ENCODE data around the gene GRIN1. TPM values are rescaled to one million over a fixed set of nuclear protein-coding genes. Genes with fewer than 3 reads are reported as not detected.

GRIN1 gene
- total and polyA plus RNA-seq, 2 of the 13 experiments (the other 11 are each of a cell fraction or from before 2014, with no cell fraction given): 0.13 TPM; not detected in 1

- TF ChIP-seq, protein P1, sequence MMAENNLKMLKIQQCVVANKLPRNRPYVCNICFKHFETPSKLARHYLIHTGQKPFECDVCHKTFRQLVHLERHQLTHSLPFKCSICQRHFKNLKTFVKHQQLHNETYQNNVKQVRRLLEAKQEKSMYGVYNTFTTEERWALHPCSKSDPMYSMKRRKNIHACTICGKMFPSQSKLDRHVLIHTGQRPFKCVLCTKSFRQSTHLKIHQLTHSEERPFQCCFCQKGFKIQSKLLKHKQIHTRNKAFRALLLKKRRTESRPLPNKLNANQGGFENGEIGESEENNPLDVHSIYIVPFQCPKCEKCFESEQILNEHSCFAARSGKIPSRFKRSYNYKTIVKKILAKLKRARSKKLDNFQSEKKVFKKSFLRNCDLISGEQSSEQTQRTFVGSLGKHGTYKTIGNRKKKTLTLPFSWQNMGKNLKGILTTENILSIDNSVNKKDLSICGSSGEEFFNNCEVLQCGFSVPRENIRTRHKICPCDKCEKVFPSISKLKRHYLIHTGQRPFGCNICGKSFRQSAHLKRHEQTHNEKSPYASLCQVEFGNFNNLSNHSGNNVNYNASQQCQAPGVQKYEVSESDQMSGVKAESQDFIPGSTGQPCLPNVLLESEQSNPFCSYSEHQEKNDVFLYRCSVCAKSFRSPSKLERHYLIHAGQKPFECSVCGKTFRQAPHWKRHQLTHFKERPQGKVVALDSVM (CRISPR knock-in tag; IDR thresholded peaks at IDR 0.05): no peak
- TF ChIP-seq ZBTB34 (CRISPR knock-in tag; IDR thresholded peaks at IDR 0.05) (peak; percentile 70; the same call in 1 of the 2 replicates), XBP1 (CRISPR knock-in tag; IDR thresholded peaks at IDR 0.05) (no peak), HBP1 (CRISPR knock-in tag; IDR thresholded peaks at IDR 0.05; ENCODE audit: low read depth) (peak; percentile 68; the same call in 1 of the 2 replicates), ZNF446 (CRISPR knock-in tag; IDR thresholded peaks at IDR 0.05) (no peak), ZNF235 (CRISPR knock-in tag; IDR thresholded peaks at IDR 0.05; ENCODE audit: borderline replicate concordance) (no peak), FOXA3 (CRISPR knock-in tag; IDR thresholded peaks at IDR 0.05) (peak; percentile 65), ZNF841 (CRISPR knock-in tag; IDR thresholded peaks at IDR 0.05; ENCODE audit: borderline replicate concordance) (no peak), ZNF597 (CRISPR knock-in tag; IDR thresholded peaks at IDR 0.05) (no peak), SIX4 (CRISPR knock-in tag; IDR thresholded peaks at IDR 0.05) (no peak), TBX2 (CRISPR knock-in tag; IDR thresholded peaks at IDR 0.05; ENCODE audit: borderline replicate concordance) (peak; percentile 83), ZNF615 (CRISPR knock-in tag; IDR thresholded peaks at IDR 0.05; ENCODE audit: borderline replicate concordance) (no peak), POLR2A (IDR thresholded peaks at IDR 0.05; ENCODE audit: insufficient read depth in 1 of 2, low read depth in 2 of 2, low read length in 2 of 2) (peak in 1 of 2 experiments; percentile 77; a peak in 2 of 4 replicates)
- TF ChIP-seq, protein P2, sequence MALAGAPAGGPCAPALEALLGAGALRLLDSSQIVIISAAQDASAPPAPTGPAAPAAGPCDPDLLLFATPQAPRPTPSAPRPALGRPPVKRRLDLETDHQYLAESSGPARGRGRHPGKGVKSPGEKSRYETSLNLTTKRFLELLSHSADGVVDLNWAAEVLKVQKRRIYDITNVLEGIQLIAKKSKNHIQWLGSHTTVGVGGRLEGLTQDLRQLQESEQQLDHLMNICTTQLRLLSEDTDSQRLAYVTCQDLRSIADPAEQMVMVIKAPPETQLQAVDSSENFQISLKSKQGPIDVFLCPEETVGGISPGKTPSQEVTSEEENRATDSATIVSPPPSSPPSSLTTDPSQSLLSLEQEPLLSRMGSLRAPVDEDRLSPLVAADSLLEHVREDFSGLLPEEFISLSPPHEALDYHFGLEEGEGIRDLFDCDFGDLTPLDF (CRISPR knock-in tag; IDR thresholded peaks at IDR 0.05): no peak
- TF ChIP-seq, protein P3, sequence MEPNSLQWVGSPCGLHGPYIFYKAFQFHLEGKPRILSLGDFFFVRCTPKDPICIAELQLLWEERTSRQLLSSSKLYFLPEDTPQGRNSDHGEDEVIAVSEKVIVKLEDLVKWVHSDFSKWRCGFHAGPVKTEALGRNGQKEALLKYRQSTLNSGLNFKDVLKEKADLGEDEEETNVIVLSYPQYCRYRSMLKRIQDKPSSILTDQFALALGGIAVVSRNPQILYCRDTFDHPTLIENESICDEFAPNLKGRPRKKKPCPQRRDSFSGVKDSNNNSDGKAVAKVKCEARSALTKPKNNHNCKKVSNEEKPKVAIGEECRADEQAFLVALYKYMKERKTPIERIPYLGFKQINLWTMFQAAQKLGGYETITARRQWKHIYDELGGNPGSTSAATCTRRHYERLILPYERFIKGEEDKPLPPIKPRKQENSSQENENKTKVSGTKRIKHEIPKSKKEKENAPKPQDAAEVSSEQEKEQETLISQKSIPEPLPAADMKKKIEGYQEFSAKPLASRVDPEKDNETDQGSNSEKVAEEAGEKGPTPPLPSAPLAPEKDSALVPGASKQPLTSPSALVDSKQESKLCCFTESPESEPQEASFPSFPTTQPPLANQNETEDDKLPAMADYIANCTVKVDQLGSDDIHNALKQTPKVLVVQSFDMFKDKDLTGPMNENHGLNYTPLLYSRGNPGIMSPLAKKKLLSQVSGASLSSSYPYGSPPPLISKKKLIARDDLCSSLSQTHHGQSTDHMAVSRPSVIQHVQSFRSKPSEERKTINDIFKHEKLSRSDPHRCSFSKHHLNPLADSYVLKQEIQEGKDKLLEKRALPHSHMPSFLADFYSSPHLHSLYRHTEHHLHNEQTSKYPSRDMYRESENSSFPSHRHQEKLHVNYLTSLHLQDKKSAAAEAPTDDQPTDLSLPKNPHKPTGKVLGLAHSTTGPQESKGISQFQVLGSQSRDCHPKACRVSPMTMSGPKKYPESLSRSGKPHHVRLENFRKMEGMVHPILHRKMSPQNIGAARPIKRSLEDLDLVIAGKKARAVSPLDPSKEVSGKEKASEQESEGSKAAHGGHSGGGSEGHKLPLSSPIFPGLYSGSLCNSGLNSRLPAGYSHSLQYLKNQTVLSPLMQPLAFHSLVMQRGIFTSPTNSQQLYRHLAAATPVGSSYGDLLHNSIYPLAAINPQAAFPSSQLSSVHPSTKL (CRISPR knock-in tag; IDR thresholded peaks at IDR 0.05): peak; percentile 64
Observed at GRCh38 chr9:137200311-137201204, 61.6 kb downstream of the GRIN1 start, which contains the start of gene TPRN (continued).

Measured in HepG2 (cell line).